GM12875 (cell line): ENCODE results near the gene ARHGAP31.
"Not testable (repeated sequence)": the region's sequence is repeated elsewhere in the genome, so short reads cannot be mapped to it uniquely, and the experiment has no call there.

ENCODE experiments used
- H3K4me3 ChIP-seq: one replicate; pipeline ENCODE4 v1.5.1; 2011; ENCODE audit warnings: low read depth, low read length, control low read depth
- CTCF ChIP-seq: IDR thresholded peaks from 2 replicates; pipeline ENCODE4 v1.5.1; 2011; ENCODE audit warnings: low read depth, mild to moderate bottlenecking, control low read depth, inconsistent platforms, low read length, moderate library complexity, borderline replicate concordance; ENCODE audit not compliant: insufficient read depth

Gene ARHGAP31

GRCh38 chr3:119350114-119350513 lies 55.9 kb downstream of the ARHGAP31 start:
- TF ChIP-seq CTCF: no peak
- H3K4me3 ChIP-seq: no peak overlapping the region

- H3K4me3 ChIP-seq: no peak overlapping the region
- TF ChIP-seq CTCF: no peak
These were observed 57.4 kb downstream of the ARHGAP31 start for GRCh38 chr3:119351581-119351980.

- no peak overlapping the region for H3K4me3 ChIP-seq
- no peak for TF ChIP-seq CTCF
These were observed 57.9 kb downstream of the ARHGAP31 start for GRCh38 chr3:119352034-119352609.

- no peak overlapping the region for H3K4me3 ChIP-seq
- peak; percentile 27; the same call in 1 of the 2 replicates for TF ChIP-seq CTCF
These were observed 58.8 kb downstream of the ARHGAP31 start for GRCh38 chr3:119352863-119353527.

GRCh38 chr3:119355608-119356007 lies 61.4 kb downstream of the ARHGAP31 start:
- not testable (repeated sequence) for H3K4me3 ChIP-seq

GRCh38 chr3:119356646-119357045 lies 62.5 kb downstream of the ARHGAP31 start:
- TF ChIP-seq CTCF: no peak

GRCh38 chr3:119357190-119357589 lies 63.0 kb downstream of the ARHGAP31 start:
- no peak overlapping the region for H3K4me3 ChIP-seq
- no peak for TF ChIP-seq CTCF

More at GRCh38 chr3:119356646-119357045, 62.5 kb downstream of the ARHGAP31 start:
- no peak overlapping the region for H3K4me3 ChIP-seq
